SH-SY5Y (cell line): ENCODE data around the gene CELSR1.

Experiments used
- GATA2 ChIP-seq: IDR thresholded peaks from 2 replicates; pipeline ENCODE4 v1.6.1; 2011; ENCODE audit warnings: mild to moderate bottlenecking, low read depth, low read length
- GATA3 ChIP-seq: IDR thresholded peaks from 2 replicates; pipeline ENCODE4 v1.6.1; 2011; ENCODE audit warnings: low read depth, mild to moderate bottlenecking, low read length, moderate library complexity

- TF ChIP-seq GATA2 = no peak
- TF ChIP-seq GATA3 = no peak
Observed at GRCh38 chr22:46517255-46517761, 20.1 kb downstream of the CELSR1 start.
